Measurements from ENCODE around the gene TBC1D16.
A peak's percentile ranks its signal among the peaks of the same experiment; 100 is the strongest.

The TBC1D16 gene

DNA sequence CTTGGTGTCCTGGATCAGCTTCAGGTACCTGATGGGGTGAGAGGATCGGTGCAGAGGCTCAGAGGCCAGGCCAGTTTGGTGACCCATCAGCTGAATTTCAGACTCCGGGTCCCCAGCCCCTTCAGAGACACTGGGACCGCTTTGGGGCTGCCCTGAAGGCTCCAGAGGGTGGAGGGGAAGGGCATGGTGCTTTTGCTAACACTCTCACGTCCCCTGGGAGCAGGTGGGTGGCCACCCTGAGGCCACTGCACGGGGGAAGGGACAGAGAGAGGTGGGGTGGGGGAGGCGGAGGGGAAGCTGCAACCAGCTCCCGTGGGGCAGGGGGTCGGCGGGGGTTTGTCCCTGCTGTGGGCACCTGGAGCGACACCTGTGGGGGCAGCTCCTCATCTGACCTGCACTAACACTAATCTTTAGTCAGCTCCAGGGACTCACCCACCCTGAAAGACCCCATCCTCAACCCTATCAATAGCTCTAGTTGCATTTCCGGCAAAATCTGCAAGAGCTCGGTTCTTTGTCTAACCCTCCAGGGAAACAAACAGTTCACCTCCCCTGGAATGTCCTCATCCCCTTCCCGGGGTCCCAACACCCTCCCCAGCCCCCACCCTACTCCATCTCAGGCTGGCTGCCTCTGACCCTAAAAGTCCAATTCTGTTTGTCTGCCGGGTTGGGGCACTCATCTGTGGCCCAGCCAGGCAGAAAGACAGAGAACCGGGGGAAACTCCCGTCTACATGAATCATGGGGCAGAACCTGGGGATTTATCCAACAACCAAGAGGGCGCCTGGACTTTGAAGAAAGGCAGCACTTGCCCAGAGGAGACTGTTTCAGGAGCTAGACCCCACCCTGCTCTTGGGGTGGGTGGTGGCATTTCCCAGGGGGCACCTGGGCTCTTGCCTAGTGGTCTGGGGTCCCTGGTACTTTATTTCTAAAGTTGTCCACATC lies 104.5 kb downstream of the TBC1D16 start:
- no peak overlapping the region for H3K4me3 ChIP-seq (ENCODE audit: control insufficient read depth, low read depth, low read length)

DNA sequence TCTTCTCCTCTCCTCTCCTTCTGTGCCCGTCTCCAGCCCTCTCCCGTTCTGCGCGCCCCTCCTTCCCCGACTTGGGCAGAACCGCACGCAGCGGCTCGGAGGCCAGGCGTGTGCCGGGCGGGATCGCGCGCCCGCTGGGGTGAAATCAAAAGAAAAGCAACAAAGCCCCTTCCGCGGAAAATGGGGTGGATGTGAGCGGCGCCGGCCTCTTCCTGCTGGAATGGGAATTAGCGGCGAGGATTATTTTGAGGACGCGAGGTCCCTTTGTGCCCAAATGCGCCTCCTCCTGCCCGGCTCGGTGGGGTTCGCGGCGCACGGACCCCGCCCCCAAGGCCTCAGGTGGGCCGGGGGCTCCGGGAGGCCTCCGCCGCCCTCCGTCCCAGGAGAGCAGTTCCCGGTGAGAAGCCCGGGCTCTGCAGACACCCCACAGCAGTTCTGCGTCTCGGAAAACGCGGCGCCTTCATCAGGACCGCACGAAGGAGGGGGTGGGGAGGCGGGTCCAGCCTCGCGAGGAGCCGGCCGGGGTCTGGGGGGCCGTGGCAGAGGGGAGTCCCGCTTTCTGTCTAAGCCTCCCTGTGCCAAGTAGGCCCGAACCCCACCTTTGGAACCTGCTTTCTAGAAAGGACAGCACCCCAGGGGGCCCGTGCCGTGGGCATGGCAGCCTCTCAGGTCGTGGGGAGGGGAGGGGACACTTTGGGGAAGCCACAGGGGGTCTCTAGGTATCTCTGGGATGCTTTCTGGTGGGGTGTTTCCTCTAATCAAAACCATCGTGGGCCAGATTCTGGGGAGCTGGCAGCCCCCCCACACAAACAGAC lies 105.4 kb downstream of the TBC1D16 start:
- no peak overlapping the region for H3K4me3 ChIP-seq (ENCODE audit: control insufficient read depth, low read depth, low read length)
- TF ChIP-seq, protein P1, sequence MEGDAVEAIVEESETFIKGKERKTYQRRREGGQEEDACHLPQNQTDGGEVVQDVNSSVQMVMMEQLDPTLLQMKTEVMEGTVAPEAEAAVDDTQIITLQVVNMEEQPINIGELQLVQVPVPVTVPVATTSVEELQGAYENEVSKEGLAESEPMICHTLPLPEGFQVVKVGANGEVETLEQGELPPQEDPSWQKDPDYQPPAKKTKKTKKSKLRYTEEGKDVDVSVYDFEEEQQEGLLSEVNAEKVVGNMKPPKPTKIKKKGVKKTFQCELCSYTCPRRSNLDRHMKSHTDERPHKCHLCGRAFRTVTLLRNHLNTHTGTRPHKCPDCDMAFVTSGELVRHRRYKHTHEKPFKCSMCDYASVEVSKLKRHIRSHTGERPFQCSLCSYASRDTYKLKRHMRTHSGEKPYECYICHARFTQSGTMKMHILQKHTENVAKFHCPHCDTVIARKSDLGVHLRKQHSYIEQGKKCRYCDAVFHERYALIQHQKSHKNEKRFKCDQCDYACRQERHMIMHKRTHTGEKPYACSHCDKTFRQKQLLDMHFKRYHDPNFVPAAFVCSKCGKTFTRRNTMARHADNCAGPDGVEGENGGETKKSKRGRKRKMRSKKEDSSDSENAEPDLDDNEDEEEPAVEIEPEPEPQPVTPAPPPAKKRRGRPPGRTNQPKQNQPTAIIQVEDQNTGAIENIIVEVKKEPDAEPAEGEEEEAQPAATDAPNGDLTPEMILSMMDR (conservative IDR thresholded peaks at IDR 0.05; ENCODE audit: control insufficient read depth, insufficient read depth, low read depth, low read length), result no peak
- no peak for DNase-seq (ENCODE audit: low read depth)

More for the DNA sequence above, 104.5 kb downstream of the TBC1D16 start:
- DNase-seq (ENCODE audit: low read depth), result peak; percentile 59
- TF ChIP-seq, protein P1 (conservative IDR thresholded peaks at IDR 0.05; ENCODE audit: control insufficient read depth, insufficient read depth, low read depth, low read length), result no peak

DNA sequence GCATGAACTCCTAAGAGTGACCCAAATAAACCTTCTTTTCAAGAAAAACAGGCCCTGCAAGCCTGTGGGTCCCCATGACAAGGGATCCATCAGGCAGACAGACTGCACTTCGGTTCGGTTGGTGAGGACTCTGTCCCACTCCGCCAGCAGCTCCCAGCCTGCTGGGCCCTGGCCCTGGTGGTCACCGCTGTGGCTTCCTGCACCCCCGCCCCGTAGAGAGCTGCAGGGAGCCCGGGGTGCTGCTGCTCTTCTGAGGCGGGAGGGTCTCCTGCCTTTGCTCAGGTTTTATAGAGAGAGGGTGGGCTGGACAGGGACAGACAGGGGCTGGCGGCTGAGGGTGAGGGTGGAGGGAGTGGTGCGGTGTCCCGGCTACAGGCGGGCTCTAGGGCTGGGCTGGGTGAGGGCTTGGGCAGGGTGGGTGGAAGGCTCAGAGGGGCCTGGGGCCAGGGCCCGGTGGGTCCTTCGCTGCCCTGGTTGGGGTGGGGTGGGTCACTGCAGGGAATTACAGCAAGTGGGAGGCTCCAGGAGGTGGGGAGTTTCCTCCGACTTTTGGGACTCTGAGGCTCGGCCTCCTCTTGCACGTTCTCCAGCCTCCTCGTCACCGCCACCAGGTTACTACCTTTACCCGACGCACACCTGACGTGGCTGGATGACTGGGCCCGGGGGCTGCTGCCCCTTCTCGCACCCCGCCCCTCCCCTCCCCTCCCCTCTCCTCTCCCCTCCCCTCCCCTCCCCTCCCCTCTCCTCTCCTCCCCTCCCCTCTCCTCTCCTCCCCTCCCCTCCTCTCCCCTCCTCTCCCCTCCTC lies 106.2 kb downstream of the TBC1D16 start:
- TF ChIP-seq, protein P1 (conservative IDR thresholded peaks at IDR 0.05; ENCODE audit: control insufficient read depth, insufficient read depth, low read depth, low read length), result no peak
- no peak overlapping the region for H3K4me3 ChIP-seq (ENCODE audit: control insufficient read depth, low read depth, low read length)
- no peak for DNase-seq (ENCODE audit: low read depth)

DNA sequence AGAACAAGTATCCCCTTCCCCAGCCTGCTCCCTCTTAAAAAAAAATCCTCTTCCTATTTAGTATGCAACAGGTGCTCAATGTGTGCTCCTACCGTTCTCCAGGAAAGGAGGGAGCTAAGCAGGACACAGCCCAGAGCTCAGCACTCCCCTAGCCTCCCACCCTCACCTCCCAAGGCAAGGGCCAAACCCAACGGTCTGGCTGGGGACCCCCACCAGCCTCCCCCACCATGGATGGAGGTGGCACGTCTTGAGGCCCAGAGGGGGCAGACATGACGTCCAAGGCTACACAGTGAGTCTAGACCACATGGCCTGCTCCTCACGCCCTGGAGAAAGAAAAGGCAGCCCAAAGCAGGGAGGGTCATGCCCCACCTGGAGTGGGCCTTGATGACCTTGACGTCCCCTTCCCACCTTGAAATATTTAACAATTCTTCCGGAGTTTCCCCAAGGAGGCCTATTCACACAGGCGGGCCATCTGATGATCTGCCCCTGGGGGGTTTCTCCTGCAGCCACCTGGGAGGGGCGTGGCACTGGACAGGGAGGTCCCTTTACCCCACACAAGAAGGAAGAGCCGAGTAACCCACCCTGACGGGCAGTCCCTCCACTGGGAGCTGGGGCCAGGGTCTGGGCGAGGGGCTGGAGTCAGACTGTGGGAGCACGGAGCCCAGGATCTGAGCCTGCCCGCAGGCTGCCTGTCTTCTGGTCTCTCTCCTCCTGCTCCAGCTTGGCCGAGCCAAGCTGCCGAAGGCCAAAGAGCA lies 107.0 kb downstream of the TBC1D16 start:
- TF ChIP-seq, protein P1 (conservative IDR thresholded peaks at IDR 0.05; ENCODE audit: control insufficient read depth, insufficient read depth, low read depth, low read length), result no peak
- no peak overlapping the region for H3K4me3 ChIP-seq (ENCODE audit: control insufficient read depth, low read depth, low read length)
- DNase-seq (ENCODE audit: low read depth), result no peak

DNA sequence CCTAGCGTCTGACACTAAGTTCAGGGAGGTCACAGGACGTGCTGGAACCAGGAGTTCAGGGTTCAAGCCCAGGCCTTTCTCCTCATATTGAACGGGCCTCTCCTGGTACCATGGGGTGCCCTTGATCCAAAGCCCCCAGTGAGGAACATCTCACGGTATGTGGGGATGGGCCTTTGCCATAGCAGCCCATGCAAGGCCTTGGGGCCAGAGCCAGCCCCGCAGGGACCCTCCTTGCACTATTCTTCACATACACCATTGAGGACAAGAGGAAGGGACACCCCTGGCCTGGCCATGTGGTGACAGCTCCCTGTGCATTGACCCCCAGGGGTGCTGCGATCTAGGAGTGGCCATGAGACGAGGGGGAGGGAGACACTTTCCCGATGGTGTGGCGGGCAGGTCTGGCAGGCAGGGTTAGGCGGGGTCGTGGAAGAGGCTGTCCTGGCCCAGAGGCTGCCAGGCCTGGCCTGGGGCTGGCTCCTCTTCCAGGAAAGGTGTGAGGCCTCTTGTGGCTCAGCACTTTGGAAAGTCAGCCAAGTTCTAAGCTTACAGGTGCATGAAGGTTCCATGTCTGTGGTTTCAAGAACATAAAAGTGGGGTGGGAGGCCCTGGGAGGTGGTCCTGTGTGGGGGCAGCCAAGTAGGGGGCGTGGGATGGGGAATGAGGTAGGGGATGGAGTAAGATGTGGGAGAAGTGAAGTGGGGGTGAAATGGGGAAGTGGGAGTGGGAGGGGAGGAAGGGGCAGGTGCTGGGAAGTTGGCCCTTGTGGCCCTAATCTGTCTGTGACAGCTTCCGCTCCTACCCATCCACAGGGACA lies 107.8 kb downstream of the TBC1D16 start:
- H3K4me3 ChIP-seq (ENCODE audit: control insufficient read depth, low read depth, low read length), result no peak overlapping the region
- TF ChIP-seq, protein P1 (conservative IDR thresholded peaks at IDR 0.05; ENCODE audit: control insufficient read depth, insufficient read depth, low read depth, low read length), result no peak
- DNase-seq (ENCODE audit: low read depth), result no peak

Measured in fibroblast of mammary gland (primary cell).